ENCODE data around the gene IFNAR1. TPM values are rescaled to one million over a fixed set of nuclear protein-coding genes. Genes with fewer than 3 reads are reported as not detected.

IFNAR1 gene
- total and polyA plus RNA-seq, 2 experiments from 2014 or later, result 14.0 to 18.7 TPM

DNA sequence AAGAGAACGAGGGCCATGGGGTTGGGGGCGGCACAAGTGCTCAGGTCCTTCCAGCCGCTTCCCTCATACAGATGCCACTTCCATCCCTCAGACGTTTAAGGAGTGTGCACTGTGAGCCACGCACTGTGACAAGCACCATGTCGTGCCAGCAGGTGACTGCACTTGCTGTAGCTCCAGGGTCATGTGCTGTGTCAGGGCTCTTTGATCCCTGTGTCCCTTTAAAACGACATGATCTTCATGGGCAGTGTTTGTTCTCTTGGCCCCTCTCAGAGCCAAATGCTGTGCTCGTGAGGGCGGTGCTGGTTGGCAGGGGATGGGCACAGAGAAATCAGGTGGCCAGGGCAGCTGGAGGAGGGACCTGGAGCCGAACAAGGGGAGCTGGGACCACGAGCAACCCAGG lies 38.7 kb upstream of the IFNAR1 start (continued):
- TF ChIP-seq ZNF462 (CRISPR knock-in tag; IDR thresholded peaks at IDR 0.05) (no peak), ZNF114 (CRISPR knock-in tag; IDR thresholded peaks at IDR 0.05) (no peak), REST (IDR thresholded peaks at IDR 0.05; ENCODE audit: unreplicated experiment) (no peak), JUNB (IDR thresholded peaks at IDR 0.05; ENCODE audit: unreplicated experiment) (no peak)

DNA sequence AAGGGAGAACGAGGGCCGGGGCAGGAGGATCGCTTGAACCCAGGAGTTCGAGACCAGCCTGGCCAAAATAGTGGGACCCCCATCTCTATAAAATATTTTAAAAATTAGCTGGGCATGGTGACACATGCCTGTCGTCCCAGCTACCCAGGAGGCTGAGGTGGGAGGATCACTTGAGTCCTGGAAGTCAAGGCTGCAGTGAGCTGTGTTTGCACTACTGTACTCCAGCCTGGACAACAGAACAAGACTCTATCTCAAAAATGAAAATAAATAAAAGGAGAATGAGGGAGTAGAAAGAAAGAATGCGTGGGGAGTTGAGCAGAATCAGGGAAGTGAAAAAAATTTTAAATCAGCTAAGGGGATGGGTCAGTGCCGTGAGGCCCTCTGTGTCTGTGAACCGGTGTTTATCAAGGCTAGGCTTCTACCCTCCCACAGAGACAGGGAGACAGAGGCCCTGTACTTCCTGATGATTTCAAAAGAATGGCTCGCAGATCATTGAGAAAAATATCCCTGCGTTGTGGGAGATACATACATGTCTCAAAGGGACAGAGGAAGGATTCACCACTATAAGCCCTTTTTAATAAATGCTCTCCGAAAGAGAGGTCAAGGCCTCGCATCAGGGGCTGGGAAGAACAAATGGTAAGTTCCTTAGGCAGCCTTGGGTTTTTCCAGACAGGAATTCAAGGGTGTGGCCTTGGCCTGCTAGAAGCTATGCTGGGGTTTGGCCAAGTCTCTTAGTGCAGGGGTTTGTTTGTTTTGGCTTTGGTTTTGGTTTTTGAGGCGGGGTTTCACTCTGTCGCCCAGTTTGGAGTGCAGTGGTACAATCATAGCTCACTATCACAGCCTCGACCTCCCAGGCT lies 37.9 kb upstream of the IFNAR1 start:
- no peaks in the 10 kb centered on the region for H4K20me1 ChIP-seq (replicated peaks; ENCODE audit: insufficient read depth)
- no peaks in the 10 kb centered on the region for H3K27me3 ChIP-seq (ENCODE audit: insufficient read depth)
- no peaks in the 10 kb centered on the region for H3K79me2 ChIP-seq (replicated peaks; ENCODE audit: insufficient read depth)
- Mint-ChIP-seq H3K36me3 (ENCODE audit: low read depth) (no peaks in the 10 kb centered on the region), H3K9me3 (no peaks in the 10 kb centered on the region), H3K4me1 (no peaks in the 10 kb centered on the region), H3K27ac (no peak overlapping the region), H3K4me3 (no peak overlapping the region), H3K27me3 (ENCODE audit: insufficient read depth, low read depth, poor library complexity) (peaks cover 2% of the 10 kb centered on the region)
- H3F3A ChIP-seq (replicated peaks; ENCODE audit: low read depth), result no peaks in the 10 kb centered on the region
- no peak overlapping the region for H3K4me2 ChIP-seq
- no peaks in the 10 kb centered on the region for H3K9me2 ChIP-seq (ENCODE audit: insufficient read depth)
- H3K36me3 ChIP-seq (ENCODE audit: insufficient read depth), result no peaks in the 10 kb centered on the region
- no peak overlapping the region for H3K4me3 ChIP-seq
- H2AFZ ChIP-seq, result no peak overlapping the region
- no peaks in the 10 kb centered on the region for H3K4me1 ChIP-seq (ENCODE audit: insufficient read depth)
- no peak overlapping the region for H3K27ac ChIP-seq (ENCODE audit: low read depth)
- no peak for DNase-seq (ENCODE audit: low spot score)
- no peak for ATAC-seq
- TF ChIP-seq CREB1 (CRISPR knock-in tag; IDR thresholded peaks at IDR 0.05; ENCODE audit: low read depth) (no peak), POLR2AphosphoS5 (IDR thresholded peaks at IDR 0.05; ENCODE audit: low read depth) (no peak), STAT1 (IDR thresholded peaks at IDR 0.05; ENCODE audit: unreplicated experiment) (no peak), NANOG (IDR thresholded peaks at IDR 0.05; ENCODE audit: borderline replicate concordance) (no peak), EZH2 (IDR thresholded peaks at IDR 0.05; ENCODE audit: low read depth, unreplicated experiment) (no peak), ZNF331 (CRISPR knock-in tag; IDR thresholded peaks at IDR 0.05; ENCODE audit: low read depth) (no peak), EZH2phosphoT487 (IDR thresholded peaks at IDR 0.05; ENCODE audit: unreplicated experiment) (no peak)
- TF ChIP-seq, protein P1, sequence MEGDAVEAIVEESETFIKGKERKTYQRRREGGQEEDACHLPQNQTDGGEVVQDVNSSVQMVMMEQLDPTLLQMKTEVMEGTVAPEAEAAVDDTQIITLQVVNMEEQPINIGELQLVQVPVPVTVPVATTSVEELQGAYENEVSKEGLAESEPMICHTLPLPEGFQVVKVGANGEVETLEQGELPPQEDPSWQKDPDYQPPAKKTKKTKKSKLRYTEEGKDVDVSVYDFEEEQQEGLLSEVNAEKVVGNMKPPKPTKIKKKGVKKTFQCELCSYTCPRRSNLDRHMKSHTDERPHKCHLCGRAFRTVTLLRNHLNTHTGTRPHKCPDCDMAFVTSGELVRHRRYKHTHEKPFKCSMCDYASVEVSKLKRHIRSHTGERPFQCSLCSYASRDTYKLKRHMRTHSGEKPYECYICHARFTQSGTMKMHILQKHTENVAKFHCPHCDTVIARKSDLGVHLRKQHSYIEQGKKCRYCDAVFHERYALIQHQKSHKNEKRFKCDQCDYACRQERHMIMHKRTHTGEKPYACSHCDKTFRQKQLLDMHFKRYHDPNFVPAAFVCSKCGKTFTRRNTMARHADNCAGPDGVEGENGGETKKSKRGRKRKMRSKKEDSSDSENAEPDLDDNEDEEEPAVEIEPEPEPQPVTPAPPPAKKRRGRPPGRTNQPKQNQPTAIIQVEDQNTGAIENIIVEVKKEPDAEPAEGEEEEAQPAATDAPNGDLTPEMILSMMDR (conservative IDR thresholded peaks at IDR 0.05; ENCODE audit: low read depth in 2 of 2), result no peak
